Fibroblast of lung (primary cell): ENCODE data around the gene SNX21. TPM values are rescaled to one million over a fixed set of nuclear protein-coding genes. Genes with fewer than 3 reads are reported as not detected.

ENCODE experiments used
- DNase-seq, 2 donors: peaks; one replicate each; pipeline versions ENCODE4 v3.0.0 to v3.0.0-alpha.2; 2010; ENCODE audit warnings: low read depth in 2 of 2
- H2AFZ ChIP-seq: 2 replicates; pipeline ENCODE4 v1.5.1; 2012; ENCODE audit warnings: low read length, control low read depth, inconsistent platforms
- H3K27ac ChIP-seq: 2 replicates; pipeline ENCODE4 v1.5.1; 2011; ENCODE audit warnings: low read length, control low read depth; ENCODE audit not compliant: insufficient read depth
- H3K27me3 ChIP-seq: 2 replicates; pipeline ENCODE4 v1.5.1; 2011; ENCODE audit warnings: mild to moderate bottlenecking, low read length; ENCODE audit not compliant: control insufficient read depth, insufficient read depth
- H3K36me3 ChIP-seq: 2 replicates; pipeline ENCODE4 v1.5.1; 2011; ENCODE audit warnings: low read length; ENCODE audit not compliant: control insufficient read depth, insufficient read depth
- H3K4me1 ChIP-seq: 2 replicates; pipeline ENCODE4 v1.5.1; 2011; ENCODE audit warnings: low read length; ENCODE audit not compliant: control insufficient read depth, insufficient read depth; ENCODE audit errors: extremely low read depth
- H3K4me2 ChIP-seq: 2 replicates; pipeline ENCODE4 v1.5.1; 2011; ENCODE audit warnings: low read length, control low read depth; ENCODE audit not compliant: insufficient read depth; ENCODE audit errors: extremely low read depth
- H3K4me3 ChIP-seq, 4 experiments: fragments of 200-600 bp in 1 of 4; sonication (generic) in 1 of 4; replicated peaks in 1 of 4; 2 replicates each; pipeline ENCODE4 v1.5.1; 2011 to 2016; ENCODE audit warnings: low read length in 4 of 4, low read depth in 3 of 4, mild to moderate bottlenecking in 3 of 4, control low read depth in 2 of 4, inconsistent platforms in 1 of 4, mixed read lengths in 1 of 4; ENCODE audit not compliant: insufficient read depth in 1 of 4; ENCODE audit errors: control extremely low read depth in 1 of 4
- H3K79me2 ChIP-seq: 2 replicates; pipeline ENCODE4 v1.5.1; 2012; ENCODE audit warnings: mild to moderate bottlenecking, low read length, inconsistent platforms; ENCODE audit not compliant: control insufficient read depth, insufficient read depth
- H3K9ac ChIP-seq: 2 replicates; pipeline ENCODE4 v1.5.1; 2011; ENCODE audit warnings: mild to moderate bottlenecking, low read length, control low read depth; ENCODE audit not compliant: insufficient read depth
- H3K9me3 ChIP-seq: 2 replicates; pipeline ENCODE4 v1.5.1; 2012; ENCODE audit warnings: low read depth, low read length; ENCODE audit not compliant: control insufficient read depth, insufficient read depth
- H4K20me1 ChIP-seq: 2 replicates; pipeline ENCODE4 v1.5.1; 2011; ENCODE audit warnings: low read length; ENCODE audit not compliant: control insufficient read depth, insufficient read depth; ENCODE audit errors: extremely low read depth
- EZH2 ChIP-seq: IDR thresholded peaks from 2 replicates; pipeline ENCODE4 v1.5.1; 2012; ENCODE audit warnings: low read length, control low read depth, mild to moderate bottlenecking; ENCODE audit errors: missing control alignments
- polyA plus RNA-seq, 2 donors: library from polyadenylated mRNA; depleted of rRNA in 1 of 2; stranded (reverse) in 1 of 2; unstranded in 1 of 2; fragments of >200 nt; gene quantifications; 2 replicates each; pipeline ENCODE4 v1.2.1, GENCODE V29; 2011 to 2012; ENCODE audit warnings: missing spikeins in 1 of 2
- total RNA-seq: library from RNA; depleted of rRNA; stranded (reverse); fragments of >200 nt; gene quantifications from 2 replicates; pipeline ENCODE4 v1.2.1, GENCODE V29; 2014
- TF ChIP-seq, protein P1 (sequence below), 2 donors: IDR thresholded peaks in 1 of 2; conservative IDR thresholded peaks in 1 of 2; 1 replicate in 1 of 2; 2 replicates in 1 of 2; pipeline ENCODE4 v1.5.1; 2011 to 2012; ENCODE audit warnings: low read length in 2 of 2, control low read depth in 1 of 2, inconsistent platforms in 1 of 2, low read depth in 1 of 2, mild to moderate bottlenecking in 1 of 2

Gene SNX21
- total and polyA plus RNA-seq, 2 donors (not counting 1 experiment from before 2014, with no cell fraction given), result 21.8 to 101 TPM

DNA sequence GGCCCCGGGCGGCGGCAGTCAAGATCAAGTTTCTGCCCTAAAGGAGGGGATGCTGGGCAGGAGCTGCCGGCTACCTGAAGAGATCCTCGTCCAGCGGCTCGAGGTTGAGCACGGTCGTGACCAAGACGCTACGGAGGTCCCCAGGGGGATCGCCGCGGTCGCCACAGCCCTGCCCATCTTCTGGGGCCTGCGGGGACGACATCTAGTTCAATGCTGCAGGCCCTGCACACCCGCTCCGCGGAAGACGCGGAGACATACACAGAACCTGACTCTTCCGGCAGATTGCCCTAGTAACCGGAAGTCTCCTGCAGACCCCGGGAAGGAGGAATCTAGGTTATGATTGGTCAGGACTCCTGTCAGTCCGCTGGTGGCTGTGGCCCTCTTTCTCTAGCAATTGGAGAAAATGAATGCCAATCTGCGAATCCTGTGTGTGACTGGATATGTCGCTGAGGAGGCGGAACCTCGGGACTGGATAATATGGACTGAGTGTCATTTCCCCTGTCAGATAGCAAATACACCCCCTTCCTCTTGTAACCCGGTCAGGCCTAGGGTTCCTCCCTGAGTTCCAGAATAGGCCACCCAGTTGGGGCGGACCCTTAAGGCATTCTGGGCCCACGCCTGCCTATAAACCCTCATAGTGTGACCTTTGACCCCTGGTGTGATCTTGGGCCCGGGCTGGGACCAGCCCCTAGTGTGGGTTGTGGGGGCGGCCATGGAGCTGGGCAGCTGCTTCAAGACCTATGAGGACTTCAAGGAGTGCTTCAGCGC lies 23.7 kb downstream of the SNX21 start, which contains the start of the genes ACOT8 and ZSWIM3:
TSS of gene ACOT8 (minus strand) at position 279 of the 768 bp plus-strand sequence. CDS start at position 202, 77 bp downstream.
TSS of gene ZSWIM3 (plus strand) at position 501 of the 768 bp plus-strand sequence. CDS start at position 713, 212 bp downstream.
- DNase-seq, result peak; percentile 100
- TF ChIP-seq EZH2, result no peak
- TF ChIP-seq, protein P1, sequence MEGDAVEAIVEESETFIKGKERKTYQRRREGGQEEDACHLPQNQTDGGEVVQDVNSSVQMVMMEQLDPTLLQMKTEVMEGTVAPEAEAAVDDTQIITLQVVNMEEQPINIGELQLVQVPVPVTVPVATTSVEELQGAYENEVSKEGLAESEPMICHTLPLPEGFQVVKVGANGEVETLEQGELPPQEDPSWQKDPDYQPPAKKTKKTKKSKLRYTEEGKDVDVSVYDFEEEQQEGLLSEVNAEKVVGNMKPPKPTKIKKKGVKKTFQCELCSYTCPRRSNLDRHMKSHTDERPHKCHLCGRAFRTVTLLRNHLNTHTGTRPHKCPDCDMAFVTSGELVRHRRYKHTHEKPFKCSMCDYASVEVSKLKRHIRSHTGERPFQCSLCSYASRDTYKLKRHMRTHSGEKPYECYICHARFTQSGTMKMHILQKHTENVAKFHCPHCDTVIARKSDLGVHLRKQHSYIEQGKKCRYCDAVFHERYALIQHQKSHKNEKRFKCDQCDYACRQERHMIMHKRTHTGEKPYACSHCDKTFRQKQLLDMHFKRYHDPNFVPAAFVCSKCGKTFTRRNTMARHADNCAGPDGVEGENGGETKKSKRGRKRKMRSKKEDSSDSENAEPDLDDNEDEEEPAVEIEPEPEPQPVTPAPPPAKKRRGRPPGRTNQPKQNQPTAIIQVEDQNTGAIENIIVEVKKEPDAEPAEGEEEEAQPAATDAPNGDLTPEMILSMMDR (conservative IDR thresholded peaks at IDR 0.05 in 1 of 2, IDR thresholded peaks at IDR 0.05 in 1 of 2; ENCODE audit: low read depth in 1 of 2, low read length in 2 of 2), result no peak
- H3K4me3 ChIP-seq, result peak within 1 kb of the TSS; percentile 83 to 86 (median 86)
- peaks cover 2% of the 10 kb centered on the region for H3K4me1 ChIP-seq
- H3K27me3 ChIP-seq, result no peaks in the 10 kb centered on the region
- peaks cover 19% of the 10 kb centered on the region for H3K79me2 ChIP-seq
- no peaks in the 10 kb centered on the region for H3K9me3 ChIP-seq
- peak within 1 kb of the TSS; percentile 84 for H2AFZ ChIP-seq
- peak within 1 kb of the TSS; percentile 73 for H3K27ac ChIP-seq
- H4K20me1 ChIP-seq, result no peaks in the 10 kb centered on the region
- H3K9ac ChIP-seq, result peak within 1 kb of the TSS; percentile 74
- peak within 1 kb of the TSS; percentile 88 for H3K4me2 ChIP-seq
- peaks cover 3% of the 10 kb centered on the region for H3K36me3 ChIP-seq

- H3K9me3 ChIP-seq, result no peaks in the 10 kb centered on the region
- no peaks in the 10 kb centered on the region for H3K27me3 ChIP-seq
These were observed 24.2 kb downstream of the SNX21 start for GRCh38 chr20:45857882-45858216.

GRCh38 chr20:45859916-45860315 lies 26.3 kb downstream of the SNX21 start:
- no peak overlapping the region for H2AFZ ChIP-seq
- H3K9ac ChIP-seq, result no peak overlapping the region
- no peak overlapping the region for H3K27ac ChIP-seq
- H3K36me3 ChIP-seq, result peaks cover 1% of the 10 kb centered on the region
- peaks cover 2% of the 10 kb centered on the region for H3K4me1 ChIP-seq
- H3K9me3 ChIP-seq, result no peaks in the 10 kb centered on the region
- DNase-seq, result no peak
- H4K20me1 ChIP-seq, result no peaks in the 10 kb centered on the region
- no peaks in the 10 kb centered on the region for H3K27me3 ChIP-seq
- H3K79me2 ChIP-seq, result peaks cover 16% of the 10 kb centered on the region
- no peak overlapping the region for H3K4me3 ChIP-seq
- no peak overlapping the region for H3K4me2 ChIP-seq
- TF ChIP-seq, protein P1 (conservative IDR thresholded peaks at IDR 0.05 in 1 of 2, IDR thresholded peaks at IDR 0.05 in 1 of 2; ENCODE audit: low read depth in 1 of 2, low read length in 2 of 2), result no peak
- no peak for TF ChIP-seq EZH2

More at GRCh38 chr20:45857882-45858216, 24.2 kb downstream of the SNX21 start:
- Histone ChIP-seq H3K4me3 (peak overlapping the region; percentile 49 to 86 (median 84)), H3K36me3 (peaks cover 3% of the 10 kb centered on the region), H3K4me1 (peaks cover 2% of the 10 kb centered on the region), H3K9ac (peak overlapping the region; percentile 32), H3K4me2 (peak overlapping the region; percentile 85), H3K27ac (peak overlapping the region; percentile 43), H2AFZ (peak overlapping the region; percentile 9), H3K79me2 (peaks cover 19% of the 10 kb centered on the region), H4K20me1 (no peaks in the 10 kb centered on the region)
- no peak for DNase-seq
- no peak for TF ChIP-seq EZH2
- TF ChIP-seq, protein P1 (conservative IDR thresholded peaks at IDR 0.05 in 1 of 2, IDR thresholded peaks at IDR 0.05 in 1 of 2; ENCODE audit: low read depth in 1 of 2, low read length in 2 of 2), result no peak
